ENCODE measurements around the gene GCC2. TPM values are rescaled to one million over a fixed set of nuclear protein-coding genes. Genes with fewer than 3 reads are reported as not detected.

Gene GCC2
- total RNA-seq, 2 experiments from 2014 or later: 19.7 to 43.9 TPM

DNA sequence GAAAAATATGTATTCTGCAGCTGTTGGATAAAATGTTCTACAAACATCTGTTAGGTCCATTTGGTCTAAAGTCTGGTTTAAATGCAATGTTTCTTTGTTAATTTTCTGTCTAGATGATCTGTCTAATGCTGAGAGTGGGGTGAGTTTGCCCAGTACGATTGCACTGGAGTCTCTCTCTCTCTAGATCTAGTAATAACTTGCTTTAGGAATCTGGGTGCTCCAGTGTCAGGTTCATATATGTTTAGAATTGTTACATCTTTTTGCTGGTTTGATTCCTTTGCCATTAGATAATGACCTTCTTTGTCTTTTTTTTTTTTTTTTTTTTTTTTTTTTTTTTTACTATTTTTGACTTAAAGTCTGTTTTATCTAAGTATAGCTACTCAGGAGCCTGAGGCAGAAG lies 10.4 kb downstream of the GCC2 start:
- no peak for TF ChIP-seq EZH2phosphoT487 (IDR thresholded peaks at IDR 0.05; ENCODE audit: borderline replicate concordance, low read depth, low read length)
- TF ChIP-seq, protein P1, sequence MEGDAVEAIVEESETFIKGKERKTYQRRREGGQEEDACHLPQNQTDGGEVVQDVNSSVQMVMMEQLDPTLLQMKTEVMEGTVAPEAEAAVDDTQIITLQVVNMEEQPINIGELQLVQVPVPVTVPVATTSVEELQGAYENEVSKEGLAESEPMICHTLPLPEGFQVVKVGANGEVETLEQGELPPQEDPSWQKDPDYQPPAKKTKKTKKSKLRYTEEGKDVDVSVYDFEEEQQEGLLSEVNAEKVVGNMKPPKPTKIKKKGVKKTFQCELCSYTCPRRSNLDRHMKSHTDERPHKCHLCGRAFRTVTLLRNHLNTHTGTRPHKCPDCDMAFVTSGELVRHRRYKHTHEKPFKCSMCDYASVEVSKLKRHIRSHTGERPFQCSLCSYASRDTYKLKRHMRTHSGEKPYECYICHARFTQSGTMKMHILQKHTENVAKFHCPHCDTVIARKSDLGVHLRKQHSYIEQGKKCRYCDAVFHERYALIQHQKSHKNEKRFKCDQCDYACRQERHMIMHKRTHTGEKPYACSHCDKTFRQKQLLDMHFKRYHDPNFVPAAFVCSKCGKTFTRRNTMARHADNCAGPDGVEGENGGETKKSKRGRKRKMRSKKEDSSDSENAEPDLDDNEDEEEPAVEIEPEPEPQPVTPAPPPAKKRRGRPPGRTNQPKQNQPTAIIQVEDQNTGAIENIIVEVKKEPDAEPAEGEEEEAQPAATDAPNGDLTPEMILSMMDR (conservative IDR thresholded peaks at IDR 0.05; ENCODE audit: low read length): no peak
- H3K36me3 ChIP-seq (ENCODE audit: insufficient read depth, low read length): peaks cover 96% of the 10 kb centered on the region

DNA sequence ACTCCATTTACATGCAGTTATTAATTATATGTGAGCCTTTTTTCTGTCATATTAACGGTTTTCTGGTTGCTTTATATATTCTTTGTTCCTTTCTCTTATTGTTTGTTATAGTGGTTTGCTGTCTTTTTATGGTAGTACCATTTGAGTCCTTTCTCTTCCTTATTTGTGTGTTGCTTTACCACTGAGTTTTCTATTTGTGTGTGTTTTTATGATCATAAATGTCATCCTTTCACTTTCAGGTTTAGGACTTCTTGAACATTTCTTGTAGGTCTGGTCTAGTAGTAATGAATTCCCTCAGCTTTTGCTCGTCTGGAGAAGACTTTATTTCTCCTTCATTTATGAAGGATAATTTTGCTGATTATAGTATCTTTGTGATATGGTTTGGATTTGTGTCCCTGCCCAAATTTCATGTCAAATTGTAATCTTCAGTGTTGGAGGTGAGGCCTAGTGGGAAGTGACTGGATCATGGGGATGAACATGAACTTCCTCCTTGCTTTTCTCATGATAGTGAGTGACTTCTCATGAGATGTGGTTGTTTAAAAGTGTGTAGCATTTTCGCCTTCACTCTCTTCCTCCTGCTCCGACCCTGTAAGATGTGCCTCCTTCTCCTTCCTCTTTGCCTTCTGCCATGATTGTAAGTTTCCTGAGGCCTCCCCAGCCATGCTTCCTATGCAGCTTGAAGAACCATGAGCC lies 11.5 kb downstream of the GCC2 start:
- intact Hi-C loops (cut with micrococcal nuclease; ENCODE audit: unreplicated experiment): no loop called here
- Histone ChIP-seq H3K36me3 (ENCODE audit: insufficient read depth, low read length) (peaks cover 96% of the 10 kb centered on the region), H3K4me1 (ENCODE audit: insufficient read depth, low read length, poor library complexity, severe bottlenecking) (no peaks in the 10 kb centered on the region), H3K9me3 (ENCODE audit: low read length) (peaks cover 27% of the 10 kb centered on the region; the same call in 1 of the 2 replicates), H4K20me1 (ENCODE audit: insufficient read depth, low read length) (no peaks in the 10 kb centered on the region), H2AFZ (ENCODE audit: low read length) (no peak overlapping the region), H3K27ac (ENCODE audit: low read depth, low read length, poor library complexity, severe bottlenecking) (no peak overlapping the region), H3K79me2 (ENCODE audit: insufficient read depth, low read depth, low read length) (peaks cover 8% of the 10 kb centered on the region; the same call in 1 of the 2 replicates), H3K4me3 (ENCODE audit: low read depth, low read length, poor library complexity, severe bottlenecking) (no peak overlapping the region), H3K4me2 (ENCODE audit: low read length) (no peak overlapping the region), H3K9me2 (ENCODE audit: insufficient read depth, low read length) (no peaks in the 10 kb centered on the region)
- POLR2A ChIA-PET: interaction anchor here (0.6 to 1.2 kb wide), 3 partner anchors 8 to 257 kb away, joined by 3 to 4 read pairs (median 3); no protein-coding TSS in a partner anchor
- CTCF ChIA-PET (ENCODE audit: unreplicated experiment): no interaction called here
- no peak for DNase-seq (ENCODE audit: low spot score)
- TF ChIP-seq EZH2phosphoT487 (IDR thresholded peaks at IDR 0.05; ENCODE audit: borderline replicate concordance, low read depth, low read length): no peak
- TF ChIP-seq, protein P1 (conservative IDR thresholded peaks at IDR 0.05; ENCODE audit: low read length): no peak
- no TSS peak for BruUV-seq (replicated peaks)

More for the DNA sequence above, 10.4 kb downstream of the GCC2 start:
- ChIA-PET POLR2A (interaction anchor here (1.1 to 1.2 kb wide), 2 partner anchors 9 to 11 kb away, joined by 3 to 4 read pairs; no protein-coding TSS in a partner anchor), CTCF (ENCODE audit: unreplicated experiment) (no interaction called here)
- Histone ChIP-seq H3K4me3 (ENCODE audit: low read depth, low read length, poor library complexity, severe bottlenecking) (no peak overlapping the region), H3K79me2 (ENCODE audit: insufficient read depth, low read depth, low read length) (peaks cover 8% of the 10 kb centered on the region; the same call in 1 of the 2 replicates), H3K27ac (ENCODE audit: low read depth, low read length, poor library complexity, severe bottlenecking) (no peak overlapping the region), H3K4me1 (ENCODE audit: insufficient read depth, low read length, poor library complexity, severe bottlenecking) (no peaks in the 10 kb centered on the region), H4K20me1 (ENCODE audit: insufficient read depth, low read length) (no peaks in the 10 kb centered on the region), H3K4me2 (ENCODE audit: low read length) (no peak overlapping the region), H3K9me2 (ENCODE audit: insufficient read depth, low read length) (no peaks in the 10 kb centered on the region), H3K9me3 (ENCODE audit: low read length) (peaks cover 29% of the 10 kb centered on the region; the same call in 1 of the 2 replicates), H2AFZ (ENCODE audit: low read length) (no peak overlapping the region)
- DNase-seq (ENCODE audit: low spot score): no peak
- BruUV-seq (replicated peaks): no TSS peak
- intact Hi-C loops (cut with micrococcal nuclease; ENCODE audit: unreplicated experiment): no loop called here

DNA sequence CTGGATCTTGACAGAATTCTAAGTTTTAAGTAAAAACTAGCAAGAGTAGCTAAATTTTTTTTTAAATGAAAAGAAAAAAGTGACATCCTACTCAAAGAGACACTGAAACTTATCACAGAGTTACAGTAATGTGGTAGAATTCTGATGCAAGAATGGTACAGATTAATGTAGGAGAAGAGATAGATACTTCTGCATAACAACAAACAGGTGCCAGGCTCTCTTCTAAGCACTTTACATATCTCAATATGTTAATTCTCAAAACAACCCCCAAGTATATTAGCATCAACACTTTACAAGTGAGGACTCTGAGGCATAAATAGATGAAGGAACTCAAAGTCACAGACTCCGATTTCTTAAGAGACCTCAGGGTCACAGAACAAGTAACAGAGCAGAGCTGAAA lies 28.1 kb downstream of the GCC2 start:
- H3K4me3 ChIP-seq (ENCODE audit: low read depth, low read length, poor library complexity, severe bottlenecking): no peak overlapping the region
- H2AFZ ChIP-seq (ENCODE audit: low read length): no peak overlapping the region
- H3K4me1 ChIP-seq (ENCODE audit: insufficient read depth, low read length, poor library complexity, severe bottlenecking): no peaks in the 10 kb centered on the region
- no peaks in the 10 kb centered on the region for H3K79me2 ChIP-seq (ENCODE audit: insufficient read depth, low read depth, low read length)
- no peak for DNase-seq (ENCODE audit: low spot score)
- intact Hi-C loops (cut with micrococcal nuclease; ENCODE audit: unreplicated experiment): no loop called here
- POLR2A ChIA-PET: interaction anchor here (0.6 to 0.7 kb wide), 3 partner anchors 54 to 174 kb away, joined by 3 read pairs; no protein-coding TSS in a partner anchor
- H3K36me3 ChIP-seq (ENCODE audit: insufficient read depth, low read length): peaks cover 75% of the 10 kb centered on the region
- H4K20me1 ChIP-seq (ENCODE audit: insufficient read depth, low read length): no peaks in the 10 kb centered on the region
- CTCF ChIA-PET (ENCODE audit: unreplicated experiment): no interaction called here
- TF ChIP-seq EZH2phosphoT487 (IDR thresholded peaks at IDR 0.05; ENCODE audit: borderline replicate concordance, low read depth, low read length): no peak
- TF ChIP-seq, protein P1 (conservative IDR thresholded peaks at IDR 0.05; ENCODE audit: low read length): no peak
- H3K9me3 ChIP-seq (ENCODE audit: low read length): no peaks in the 10 kb centered on the region
- no TSS peak for BruUV-seq (replicated peaks)
- H3K27ac ChIP-seq (ENCODE audit: low read depth, low read length, poor library complexity, severe bottlenecking): no peak overlapping the region
- H3K4me2 ChIP-seq (ENCODE audit: low read length): no peak overlapping the region
- no peaks in the 10 kb centered on the region for H3K9me2 ChIP-seq (ENCODE audit: insufficient read depth, low read length)
